GM21786 (cell line): ENCODE results near the gene PAPSS2.
"Not testable (repeated sequence)": the region's sequence is repeated elsewhere in the genome, so short reads cannot be mapped to it uniquely, and the experiment has no call there.

ENCODE experiments used
- ATAC-seq: cut with Tn5 transposase; IDR thresholded peaks from one replicate; pipeline ENCODE4 v1.9.1; 2021; ENCODE audit not compliant: unreplicated experiment

PAPSS2 gene

DNA sequence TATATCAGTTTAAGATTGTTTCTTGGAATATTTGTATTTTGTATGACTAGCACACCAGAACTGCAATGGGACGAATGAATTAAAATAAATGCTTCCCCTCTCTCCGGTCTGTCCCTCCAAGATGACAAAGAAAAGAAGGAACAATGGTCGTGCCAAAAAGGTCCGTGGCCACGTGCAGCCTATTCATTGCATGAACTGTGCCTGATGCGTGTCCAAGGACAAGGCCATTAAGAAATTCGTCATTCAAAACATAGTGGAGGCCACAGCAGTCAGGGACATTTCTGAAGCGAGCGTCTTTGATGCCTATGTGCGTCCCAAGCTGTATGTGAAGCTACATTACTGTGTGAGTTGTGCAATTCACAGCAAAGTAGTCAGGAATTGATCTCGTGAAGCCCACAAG lies 17.2 kb upstream of the PAPSS2 start:
- no peak for ATAC-seq

DNA sequence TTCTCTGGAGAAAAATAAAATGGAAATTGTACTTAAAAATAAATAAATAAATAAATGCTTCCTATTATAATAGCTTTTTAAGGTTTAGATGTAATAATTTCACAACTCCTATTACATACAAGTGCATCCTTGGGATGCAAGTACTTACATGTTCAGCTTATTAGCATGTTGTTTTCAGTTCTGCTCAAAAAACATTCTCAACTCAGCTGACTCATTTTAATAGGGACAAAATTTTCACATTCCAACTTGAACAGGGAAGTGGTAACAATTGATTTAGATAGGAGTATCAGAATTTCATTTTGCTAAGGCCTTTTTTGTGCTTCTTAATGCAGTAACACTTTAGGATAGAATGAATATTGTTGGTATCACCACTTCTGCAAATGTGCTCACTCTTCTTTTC lies 16.7 kb upstream of the PAPSS2 start:
- ATAC-seq = no peak

DNA sequence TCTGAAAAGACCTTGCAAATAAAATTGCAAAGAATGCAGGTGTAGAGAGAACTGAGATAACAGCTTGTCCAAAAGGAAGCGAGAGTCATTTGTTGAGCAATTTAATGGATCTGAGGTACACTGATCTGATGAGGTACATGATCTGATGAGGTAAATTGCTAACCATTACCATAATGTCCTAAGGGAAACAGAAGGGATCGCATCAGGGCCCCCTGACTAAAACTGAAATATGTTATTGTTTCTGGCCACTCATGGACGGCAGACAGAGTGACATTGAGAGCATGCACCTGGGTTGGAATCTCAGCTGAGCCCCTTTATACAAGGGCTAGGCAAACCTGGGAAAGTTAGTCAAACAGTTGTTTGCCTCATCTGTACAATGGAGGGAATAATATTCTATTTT lies 15.8 kb upstream of the PAPSS2 start:
- no peak for ATAC-seq

DNA sequence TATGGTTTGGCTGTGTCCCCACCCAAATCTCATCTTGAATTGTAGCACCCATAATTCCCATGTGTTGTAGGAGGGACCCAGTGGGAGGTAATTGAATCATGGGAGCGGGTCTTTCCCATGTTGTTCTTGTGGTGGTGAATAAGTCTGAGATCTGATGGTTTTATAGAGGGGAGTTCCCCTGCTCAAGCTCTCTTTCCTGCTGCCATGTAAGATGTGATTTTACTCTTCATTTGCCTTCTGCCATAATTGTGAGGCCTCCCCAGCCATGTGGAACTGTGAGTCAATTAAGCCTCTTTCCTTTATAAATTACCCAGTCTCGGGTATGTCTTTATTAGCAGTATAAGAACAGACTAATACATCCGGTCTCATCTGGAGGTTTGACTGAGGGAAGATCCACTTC lies 15.2 kb upstream of the PAPSS2 start:
- not testable (repeated sequence) for ATAC-seq

DNA sequence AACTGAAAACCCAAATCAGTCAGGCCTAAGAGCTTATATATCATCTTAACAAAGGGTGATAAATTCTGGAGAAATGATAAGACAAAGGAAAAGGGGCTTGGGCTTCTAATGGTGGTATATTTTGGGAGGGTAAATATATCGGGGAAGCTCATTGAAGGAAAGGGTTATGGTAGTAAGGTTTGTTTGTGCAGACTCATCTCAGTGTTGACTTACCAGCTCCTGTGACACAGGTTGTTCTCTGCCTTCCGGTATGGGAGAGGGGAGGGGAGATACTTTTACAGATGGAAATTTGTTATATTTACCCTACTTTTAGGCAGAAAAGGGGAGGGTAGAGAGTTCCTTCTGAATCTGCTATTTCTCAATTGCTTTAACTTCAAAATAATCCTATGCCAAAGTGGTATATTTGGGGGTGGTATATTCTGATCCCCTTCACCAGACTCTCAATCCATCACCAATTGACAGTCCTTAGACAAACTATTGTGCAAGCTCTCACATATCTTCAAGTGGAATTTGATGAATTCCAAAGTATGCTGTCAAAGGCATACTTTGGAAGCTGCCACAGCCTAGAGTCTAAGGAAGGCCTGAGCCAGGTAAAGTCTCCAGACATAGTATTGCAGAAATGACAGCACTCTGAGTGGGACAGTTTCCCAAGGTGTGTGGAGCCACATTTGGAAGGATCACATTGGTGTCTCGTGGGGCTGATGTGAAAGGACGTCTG lies 13.3 kb upstream of the PAPSS2 start:
- ATAC-seq = no peak

DNA sequence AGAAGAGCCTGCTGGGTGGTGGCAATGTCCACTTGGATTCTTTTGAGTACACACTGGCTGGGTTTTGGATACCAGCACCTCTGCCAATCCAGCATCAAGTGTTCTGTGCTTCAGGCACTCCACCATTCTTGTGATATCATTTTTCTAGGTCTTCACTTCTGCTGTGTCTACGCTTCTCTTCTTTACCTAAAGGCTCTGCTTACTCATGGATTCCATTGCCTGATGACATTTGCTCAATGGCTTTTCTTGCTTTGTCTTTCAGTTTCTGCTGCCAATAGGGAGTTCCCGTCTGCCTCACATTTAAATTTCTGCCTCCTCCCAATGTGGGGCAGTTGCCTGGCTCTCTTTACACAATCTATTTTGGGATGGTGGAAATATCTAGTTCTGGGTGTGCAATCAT lies 12.7 kb upstream of the PAPSS2 start:
- no peak for ATAC-seq

DNA sequence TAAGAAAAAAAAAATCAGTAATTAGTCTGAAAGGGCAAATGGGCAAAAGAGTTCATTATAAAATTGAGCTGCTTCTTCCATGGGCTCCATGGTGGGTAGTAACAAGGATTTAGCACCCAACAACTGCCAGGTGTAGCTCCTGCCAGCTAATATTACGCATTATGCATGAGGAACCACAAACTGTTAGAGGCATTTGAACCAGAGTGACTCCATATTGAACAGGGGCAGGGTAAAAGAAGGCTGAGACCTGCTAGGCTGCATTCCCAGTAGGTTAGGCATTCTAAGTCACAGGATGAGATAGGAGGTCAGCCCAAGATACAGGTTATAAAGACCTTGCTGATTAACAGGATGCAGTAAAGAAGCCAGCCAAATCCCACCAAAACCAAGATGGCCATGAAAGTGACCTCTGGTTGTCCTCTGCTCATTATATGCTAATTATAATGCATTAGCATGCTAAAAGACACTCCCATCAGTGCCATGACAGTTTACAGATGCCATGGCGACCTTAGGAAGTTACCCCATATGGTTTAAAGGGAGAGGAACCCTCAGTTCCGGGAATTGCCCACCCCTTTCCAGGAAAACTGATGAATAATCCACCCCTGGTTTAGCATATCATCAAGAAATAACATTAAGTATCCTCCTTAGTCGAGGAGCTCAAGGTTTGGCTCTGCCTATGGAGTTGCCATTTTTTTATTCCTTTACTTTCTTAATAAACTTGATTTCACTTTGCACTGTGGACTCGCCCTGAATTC lies 8.7 kb upstream of the PAPSS2 start:
- ATAC-seq = no peak

DNA sequence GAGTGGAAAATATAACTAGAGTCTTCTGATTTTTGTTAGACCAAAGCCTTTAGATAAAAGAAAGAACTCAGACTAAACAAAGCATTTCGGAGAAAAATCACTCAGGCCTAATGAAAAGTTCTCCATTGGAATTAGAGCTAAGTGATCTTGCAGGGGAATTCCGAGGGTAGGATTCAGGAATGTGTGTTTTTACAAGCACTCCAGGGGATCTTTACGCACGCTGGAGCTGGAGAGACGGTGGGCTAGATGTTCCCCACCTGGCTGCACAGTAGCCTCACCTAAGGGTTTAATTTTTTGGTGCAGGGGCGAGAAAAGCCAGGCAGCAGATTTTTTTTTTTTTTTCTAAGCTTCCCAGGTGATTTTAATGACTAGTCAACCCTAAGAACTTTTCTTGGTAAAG lies 7.9 kb upstream of the PAPSS2 start:
- no peak for ATAC-seq

DNA sequence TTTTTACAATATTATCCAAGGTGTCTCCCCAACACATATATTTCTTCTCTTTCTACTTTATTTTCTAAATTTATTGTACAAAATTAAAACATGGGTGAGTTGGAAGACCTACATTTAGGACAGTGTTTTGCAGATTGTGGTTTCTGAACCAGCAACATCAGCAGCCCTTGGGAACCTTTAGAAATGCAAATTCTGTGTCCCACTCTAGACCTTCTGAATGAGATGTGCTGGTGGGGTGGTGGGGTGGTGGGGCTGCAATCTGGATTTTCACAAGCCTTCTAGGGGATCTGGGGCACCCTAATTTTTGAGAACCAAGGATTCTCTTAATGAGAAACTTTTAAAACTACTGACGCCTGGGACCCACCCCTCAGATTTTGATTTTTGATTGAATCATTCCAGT lies 7.4 kb upstream of the PAPSS2 start:
- ATAC-seq = no peak

DNA sequence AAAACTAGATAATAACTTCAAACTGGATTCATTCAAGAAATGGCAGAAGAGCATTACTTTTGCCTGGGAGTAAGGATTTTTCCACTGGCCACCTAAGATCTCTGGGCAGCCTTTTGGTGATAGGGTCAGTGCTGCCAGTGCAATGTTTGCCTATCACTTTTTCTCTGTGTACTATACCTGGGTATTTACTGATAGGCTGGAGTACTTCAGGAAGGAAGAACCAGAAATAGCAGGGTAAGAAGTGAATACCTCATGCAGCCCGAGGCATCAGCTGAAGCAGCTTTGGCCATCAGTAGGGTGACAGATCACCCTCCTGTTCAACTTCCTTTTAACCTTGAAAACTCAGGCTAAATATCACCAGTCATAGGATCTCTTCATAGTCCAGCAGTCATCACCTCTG lies 5.5 kb upstream of the PAPSS2 start:
- ATAC-seq = no peak

DNA sequence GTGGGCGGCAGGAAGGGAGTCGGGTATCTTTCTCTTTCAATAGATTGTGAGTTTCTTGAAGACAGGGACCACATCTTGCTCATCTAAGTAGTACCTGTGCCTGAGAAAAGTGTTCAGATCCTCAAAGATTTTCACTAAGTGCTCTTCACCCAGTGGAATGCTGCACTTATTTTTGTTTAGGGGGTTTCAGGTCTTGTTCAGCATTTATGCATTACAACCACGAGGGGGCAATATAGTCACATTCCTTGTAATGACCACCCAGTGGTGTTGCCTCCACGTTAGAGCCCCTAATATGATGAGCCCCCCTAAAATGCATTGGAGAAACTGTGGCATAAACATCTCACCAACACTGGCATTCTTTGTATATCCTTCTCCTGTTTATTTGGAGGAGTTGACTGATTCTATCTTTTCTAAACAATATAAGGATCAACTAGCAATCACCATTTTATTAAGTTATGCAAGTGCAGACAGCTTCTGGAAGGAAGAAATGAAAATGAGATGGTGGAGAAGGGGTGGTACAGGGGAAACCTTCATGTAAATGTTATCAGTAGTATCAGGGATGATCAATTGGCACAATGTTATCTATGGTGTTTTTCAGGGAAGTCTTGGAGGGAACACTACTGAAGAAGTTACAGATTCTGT lies 3.1 kb upstream of the PAPSS2 start:
- ATAC-seq = no peak

DNA sequence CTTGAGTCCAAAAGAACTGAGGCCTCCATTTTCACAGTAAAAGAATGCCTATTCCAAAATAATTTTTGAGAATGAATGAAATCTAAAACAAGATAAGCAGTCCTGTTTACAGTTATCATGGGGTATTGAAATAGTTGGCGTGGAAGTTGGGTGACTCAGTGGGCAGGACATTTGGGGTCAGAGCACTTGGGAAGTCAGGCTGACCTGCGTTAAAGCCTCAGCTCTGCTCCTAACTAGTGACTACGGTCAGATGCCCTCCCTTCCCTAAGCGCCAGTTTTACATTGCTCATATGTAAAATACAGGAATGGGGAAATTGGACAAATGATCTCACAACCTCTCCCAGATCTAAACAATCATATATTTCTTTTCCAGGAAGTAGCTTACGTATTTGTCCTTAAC lies 2.3 kb upstream of the PAPSS2 start:
- ATAC-seq = no peak

DNA sequence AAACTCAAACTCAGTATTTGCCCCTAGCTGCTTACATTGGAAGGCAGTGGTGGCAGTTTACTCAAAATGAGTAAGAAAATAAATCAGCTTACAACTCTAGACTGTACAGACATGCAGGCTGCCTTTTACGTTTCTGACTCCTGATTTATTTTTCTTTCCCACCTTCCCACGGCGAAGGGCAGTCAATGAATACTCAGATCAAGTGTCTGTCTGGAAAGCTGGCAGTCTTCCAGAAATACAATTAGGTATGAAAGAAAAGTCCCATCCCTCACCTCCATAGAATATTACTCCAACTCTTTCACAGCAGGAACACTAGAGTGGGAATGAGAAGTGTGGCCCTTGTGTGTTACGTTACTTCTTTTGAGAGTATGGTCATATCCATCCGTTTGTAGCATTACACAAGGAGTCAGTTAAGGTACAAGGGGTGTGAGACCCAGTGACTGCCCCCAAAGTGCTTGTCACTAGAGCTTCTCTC lies 1.3 kb upstream of the PAPSS2 start:
- no peak for ATAC-seq

DNA sequence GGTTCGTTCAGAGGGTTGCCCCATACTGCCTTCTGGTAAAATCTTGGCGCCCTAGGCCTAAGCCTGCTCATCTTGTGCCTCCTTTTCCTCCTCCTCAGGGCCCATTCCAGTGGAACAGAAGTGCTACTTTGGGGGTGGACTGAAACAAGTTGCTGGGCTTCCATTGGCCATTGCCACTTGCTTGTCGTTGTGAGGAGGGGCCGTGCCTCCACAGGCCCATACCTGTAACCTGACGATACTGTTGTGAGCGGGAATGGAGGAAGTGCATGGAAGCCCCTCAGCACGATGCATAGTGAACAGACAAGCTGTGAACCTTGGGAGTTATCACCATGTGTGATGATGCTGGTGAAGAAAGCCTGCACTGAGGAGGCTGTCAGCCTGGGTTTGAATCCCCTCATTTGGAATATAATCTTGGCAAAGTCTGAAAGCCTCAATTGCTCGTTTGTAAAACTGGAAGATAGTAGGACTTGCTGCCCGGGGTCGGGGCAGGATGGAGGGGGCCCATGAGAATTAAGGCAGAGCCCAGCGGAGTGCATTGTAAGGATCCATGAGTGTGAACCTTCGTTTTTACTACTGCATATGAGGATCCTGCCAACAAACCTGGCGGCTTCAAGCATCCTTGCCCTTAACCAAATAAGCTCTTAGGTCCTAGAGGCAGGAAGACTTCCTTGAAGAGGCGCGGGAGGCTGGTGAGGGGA lies 671 bp upstream of the PAPSS2 start:
- no peak for ATAC-seq

DNA sequence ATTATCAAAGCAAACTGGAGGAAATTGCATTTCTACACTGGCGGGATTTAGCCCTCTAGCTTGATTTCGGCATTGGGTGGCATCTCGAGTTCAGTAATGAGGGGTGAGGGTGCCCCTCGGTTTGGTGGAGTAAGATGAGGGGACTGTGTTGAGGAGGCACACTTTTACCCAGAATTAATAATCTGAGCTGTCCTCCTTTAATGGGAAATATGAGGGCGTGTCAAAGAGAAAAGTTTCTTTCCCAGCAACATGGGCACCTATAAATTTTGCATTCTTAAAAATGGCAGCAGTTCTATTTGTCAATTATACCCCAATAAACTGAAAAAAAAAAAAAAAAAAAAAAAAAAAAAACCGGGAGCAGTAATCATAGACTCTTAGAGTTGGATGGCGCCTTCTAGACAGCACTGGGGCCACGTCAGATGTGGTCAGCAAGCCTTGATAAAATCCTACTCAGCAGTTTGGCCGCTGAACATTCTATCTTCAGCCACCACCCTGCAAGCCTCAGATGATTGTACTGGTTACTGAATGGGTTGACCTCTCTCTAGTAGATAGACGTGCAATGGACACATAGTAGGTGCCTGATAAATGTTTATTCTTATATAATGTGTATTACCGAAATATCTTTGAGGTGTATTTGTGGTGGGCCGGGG lies 931 bp downstream of the PAPSS2 start:
- no peak for ATAC-seq

DNA sequence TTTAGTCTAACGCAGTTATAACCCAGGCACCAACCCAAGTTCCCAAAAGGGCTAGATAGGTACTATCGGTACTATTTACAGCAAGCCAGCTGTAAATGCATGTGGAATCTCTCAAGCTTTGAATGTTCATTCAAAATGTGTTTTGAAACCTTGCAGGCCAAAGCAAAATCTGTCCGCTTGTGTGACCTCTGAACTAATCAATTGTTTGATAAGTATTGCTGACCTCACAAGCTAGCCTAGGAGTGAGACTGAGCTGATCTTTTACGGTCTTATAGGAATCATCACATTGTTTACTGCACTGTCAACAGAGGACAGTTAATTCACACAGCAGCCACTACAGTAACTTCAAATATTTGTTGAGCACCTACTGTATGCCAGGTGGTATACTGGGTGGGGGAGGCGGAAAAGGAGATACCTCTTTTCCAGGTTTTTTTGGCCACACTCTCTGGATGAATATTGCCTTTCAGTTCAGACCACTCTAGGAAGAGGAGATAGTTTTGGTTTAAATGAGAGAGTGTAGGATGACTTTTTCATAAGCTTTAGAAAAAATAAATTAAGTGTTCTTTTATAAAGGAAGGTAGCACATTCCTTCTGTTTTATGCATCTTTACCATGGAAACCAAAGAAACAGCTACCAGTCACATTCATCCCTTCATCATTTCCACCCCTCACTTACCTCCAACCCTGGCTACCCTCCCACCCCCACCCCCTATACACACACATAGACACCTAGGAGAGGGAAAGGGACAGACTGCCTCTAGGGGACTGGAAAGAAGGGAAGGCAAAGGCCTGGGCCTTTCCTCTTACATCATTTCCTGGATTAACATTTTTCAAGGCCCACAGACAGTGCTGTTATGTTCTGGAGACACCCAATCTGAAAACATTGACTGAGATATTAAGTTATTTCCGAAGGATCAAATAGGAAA lies 2.4 kb downstream of the PAPSS2 start:
- no peak for ATAC-seq

DNA sequence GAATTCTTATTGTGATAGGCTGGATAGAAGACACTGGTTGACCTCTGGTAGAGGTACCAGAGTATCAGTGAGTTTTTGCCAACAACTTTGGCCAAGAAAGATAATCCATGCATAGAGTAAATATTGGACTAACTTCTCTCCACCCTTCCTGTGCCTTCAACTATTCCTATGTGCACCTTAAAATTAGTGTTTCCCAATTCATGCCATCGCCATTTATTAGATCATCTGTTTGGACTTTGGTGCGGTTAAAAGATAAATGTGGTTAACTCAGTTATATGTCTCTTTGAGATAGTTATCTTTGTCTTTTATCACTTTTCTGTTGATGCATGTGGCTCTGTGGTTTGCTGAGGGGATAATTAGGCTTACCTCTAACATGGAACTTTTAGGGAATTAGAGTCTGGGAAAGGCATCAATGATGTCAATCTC lies 4.6 kb downstream of the PAPSS2 start:
- no peak for ATAC-seq

DNA sequence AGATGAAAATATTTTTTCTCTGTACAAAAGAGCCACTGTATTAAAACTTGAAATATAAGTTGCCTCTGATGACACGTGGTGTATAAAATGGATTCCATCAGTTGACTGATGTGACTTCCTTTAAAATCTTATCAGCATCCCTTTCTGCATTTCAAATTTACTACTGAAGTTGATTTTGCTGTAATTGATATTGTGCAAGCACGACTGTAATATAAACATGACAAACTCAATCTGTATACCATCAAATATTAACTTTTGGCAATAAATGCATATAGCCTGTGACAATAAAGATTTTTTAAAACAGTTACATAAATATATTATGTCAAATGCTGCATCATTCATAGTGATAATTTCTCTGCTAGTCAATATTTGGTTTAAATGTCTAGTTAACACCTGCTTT lies 7.8 kb downstream of the PAPSS2 start:
- ATAC-seq = no peak

DNA sequence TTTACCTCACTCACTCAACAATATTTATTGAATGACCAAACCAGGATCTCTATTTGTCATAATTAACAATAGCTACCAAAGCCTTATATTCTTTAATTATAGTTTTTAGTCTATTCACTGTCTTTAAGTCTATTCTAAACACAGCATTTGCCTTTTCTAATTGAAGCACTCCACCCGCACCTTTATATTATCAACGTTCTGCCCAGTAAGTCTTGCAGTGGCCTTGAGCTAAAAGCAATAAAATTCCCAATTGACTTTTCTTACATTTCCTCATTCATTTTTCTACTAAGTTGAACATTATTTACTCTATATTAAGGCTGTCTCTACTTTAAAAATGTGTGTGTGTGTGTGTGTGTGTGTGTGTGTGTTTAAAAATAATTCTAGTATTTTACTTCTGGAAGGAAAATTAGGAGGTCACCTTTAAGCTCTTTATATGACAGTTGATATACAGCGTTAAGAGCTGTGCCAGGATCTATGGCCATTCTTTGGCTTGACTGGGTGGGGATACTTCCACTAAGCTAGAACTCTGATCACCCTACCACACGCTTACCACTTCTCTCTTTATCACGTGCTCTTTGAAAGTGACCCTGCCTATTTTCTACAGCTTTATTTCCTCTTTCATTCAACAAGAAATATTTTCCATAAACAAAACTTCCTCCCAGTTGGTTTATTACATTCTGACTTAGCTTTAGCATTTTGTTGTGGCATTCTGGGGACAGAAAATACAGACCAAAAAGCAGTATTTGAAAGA lies 8.8 kb downstream of the PAPSS2 start:
- no peak for ATAC-seq
